Activated B cell treated with CpG ODN at 0.5 μM for 24 hours (primary cell): ENCODE measurements around the gene MAFB. TPM values are rescaled to one million over a fixed set of nuclear protein-coding genes. Genes with fewer than 3 reads are reported as not detected.
"Not testable (repeated sequence)": the region's sequence is repeated elsewhere in the genome, so short reads cannot be mapped to it uniquely, and the experiment has no call there.

Source experiments
- ATAC-seq: fragments of 200-7000 bp; cut with Tn5 transposase; one replicate; pipeline ENCODE4 v1.10.0; 2021; ENCODE audit warnings: low read depth, mild to moderate bottlenecking, moderate library complexity
- CTCF ChIA-PET: fragments of 350-600 bp; sonication (Branson Sonifier 250); formaldehyde crosslinking; loops from one replicate; lab custom pipeline; 2021; ENCODE audit warnings: antibody characterized with exemption; lab: Charles Lee
- POLR2A ChIA-PET: fragments of 350-600 bp; sonication (Branson Sonifier 250); formaldehyde crosslinking; loops from one replicate; lab custom pipeline; 2021; ENCODE audit warnings: antibody characterized with exemption; lab: Charles Lee
- DNase-seq: peaks from one replicate; pipeline ENCODE4 v3.0.0; 2022
- H3K27ac Mint-ChIP-seq: one replicate; pipeline ENCODE4 v1.8.0; 2020; ENCODE audit warnings: mixed read lengths
- H3K27me3 Mint-ChIP-seq: one replicate; pipeline ENCODE4 v1.8.0; 2021; ENCODE audit warnings: mixed read lengths
- H3K36me3 Mint-ChIP-seq: one replicate; pipeline ENCODE4 v1.8.0; 2021; ENCODE audit warnings: low read depth, mixed read lengths
- H3K4me1 Mint-ChIP-seq: one replicate; pipeline ENCODE4 v1.8.0; 2021; ENCODE audit warnings: mixed read lengths
- H3K4me3 Mint-ChIP-seq: one replicate; pipeline ENCODE4 v1.8.0; 2020; ENCODE audit warnings: mild to moderate bottlenecking, mixed read lengths
- H3K9me3 Mint-ChIP-seq: one replicate; pipeline ENCODE4 v1.8.0; 2020; ENCODE audit warnings: mixed read lengths
- intact Hi-C: fragments of 100-400 bp; cut with micrococcal nuclease; formaldehyde crosslinking; loops from one replicate; pipeline ENCODE4 v1.15.1; 2024
- total RNA-seq: library from RNA; stranded (reverse); gene quantifications from 2 replicates; pipeline ENCODE4 v1.2.3, GENCODE V29; 2022
- TF ChIP-seq, protein P1 (sequence below): fragments of 200-600 bp; IDR thresholded peaks from one replicate; pipeline ENCODE4 v1.8.0; 2022; ENCODE audit warnings: antibody characterized with exemption, mild to moderate bottlenecking

MAFB gene
- 0.61 and 1.1 TPM in 2 replicates for total RNA-seq

DNA sequence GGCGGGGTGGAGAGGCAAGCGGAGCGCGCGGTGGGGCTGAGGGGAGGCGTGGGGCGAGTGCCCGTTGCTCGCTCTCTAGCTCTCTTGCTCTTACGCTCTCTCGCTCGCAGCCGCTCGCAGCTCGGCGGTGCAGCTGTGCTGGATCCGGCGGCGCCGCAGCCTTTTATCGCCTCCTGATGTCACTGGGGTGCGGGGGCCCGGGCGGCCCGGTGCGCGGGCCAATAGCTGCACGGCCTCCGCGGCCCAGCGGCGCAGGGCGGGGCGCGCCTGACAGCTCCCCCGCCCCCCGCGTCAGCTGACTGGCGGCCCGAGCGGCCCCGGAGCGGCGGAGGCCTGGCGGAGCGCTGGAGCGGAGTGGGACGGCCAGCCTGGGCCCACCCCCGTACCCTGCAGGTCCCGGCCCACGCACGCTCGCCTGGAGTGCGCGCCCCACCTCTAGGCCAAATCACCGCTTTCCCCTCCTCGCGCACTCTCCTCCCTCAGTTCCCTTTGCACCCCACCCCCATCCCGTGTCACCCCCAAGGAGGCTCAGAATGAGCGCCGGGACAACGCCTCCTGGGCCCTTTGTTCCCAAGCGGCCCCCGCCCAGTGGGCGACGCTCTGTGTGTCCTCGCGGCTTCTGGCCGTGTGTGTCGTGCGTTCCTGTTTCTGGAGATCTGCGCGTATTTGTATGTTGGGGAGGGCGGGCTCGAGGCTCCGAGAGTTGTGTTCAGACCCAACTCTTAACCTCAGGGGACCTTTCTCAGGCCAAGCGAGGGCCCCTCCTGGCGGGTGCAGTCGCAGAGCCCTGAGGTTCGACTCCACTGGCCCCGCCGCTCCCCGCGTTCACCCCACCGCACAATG lies at the start of gene MAFB:
MAFB (minus strand) TSS at position 137 of the 843 bp plus-strand sequence. CDS start 386 bp downstream, outside the sequence.
- H3K4me3 Mint-ChIP-seq: peak within 1 kb of the TSS; percentile 78
- ATAC-seq: peak; percentile 77
- H3K36me3 Mint-ChIP-seq: no peaks in the 10 kb centered on the region
- no peak within 1 kb of the TSS for H3K27ac Mint-ChIP-seq
- intact Hi-C loops: loop anchor here (1.0 kb wide), 1 partner anchor 860 kb away; no protein-coding TSS in a partner anchor
- TF ChIP-seq, protein P1, sequence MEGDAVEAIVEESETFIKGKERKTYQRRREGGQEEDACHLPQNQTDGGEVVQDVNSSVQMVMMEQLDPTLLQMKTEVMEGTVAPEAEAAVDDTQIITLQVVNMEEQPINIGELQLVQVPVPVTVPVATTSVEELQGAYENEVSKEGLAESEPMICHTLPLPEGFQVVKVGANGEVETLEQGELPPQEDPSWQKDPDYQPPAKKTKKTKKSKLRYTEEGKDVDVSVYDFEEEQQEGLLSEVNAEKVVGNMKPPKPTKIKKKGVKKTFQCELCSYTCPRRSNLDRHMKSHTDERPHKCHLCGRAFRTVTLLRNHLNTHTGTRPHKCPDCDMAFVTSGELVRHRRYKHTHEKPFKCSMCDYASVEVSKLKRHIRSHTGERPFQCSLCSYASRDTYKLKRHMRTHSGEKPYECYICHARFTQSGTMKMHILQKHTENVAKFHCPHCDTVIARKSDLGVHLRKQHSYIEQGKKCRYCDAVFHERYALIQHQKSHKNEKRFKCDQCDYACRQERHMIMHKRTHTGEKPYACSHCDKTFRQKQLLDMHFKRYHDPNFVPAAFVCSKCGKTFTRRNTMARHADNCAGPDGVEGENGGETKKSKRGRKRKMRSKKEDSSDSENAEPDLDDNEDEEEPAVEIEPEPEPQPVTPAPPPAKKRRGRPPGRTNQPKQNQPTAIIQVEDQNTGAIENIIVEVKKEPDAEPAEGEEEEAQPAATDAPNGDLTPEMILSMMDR: no peak
- H3K27me3 Mint-ChIP-seq: peaks cover 68% of the 10 kb centered on the region
- DNase-seq: peak; percentile 48
- H3K4me1 Mint-ChIP-seq: peaks cover 19% of the 10 kb centered on the region
- CTCF ChIA-PET: interaction anchor here (1.0 to 2.0 kb wide), 5 partner anchors 8 to 1425 kb away, joined by 3 to 10 read pairs (median 5); no protein-coding TSS in a partner anchor
- no peaks in the 10 kb centered on the region for H3K9me3 Mint-ChIP-seq
- POLR2A ChIA-PET: interaction anchor here (0.8 to 1.5 kb wide), 2 partner anchors 860 to 863 kb away, joined by 3 to 5 read pairs; no protein-coding TSS in a partner anchor

- peaks cover 23% of the 10 kb centered on the region for H3K27me3 Mint-ChIP-seq
- DNase-seq, H3K4me3 Mint-ChIP-seq, ATAC-seq, H3K27ac Mint-ChIP-seq, POLR2A ChIA-PET, H3K9me3 Mint-ChIP-seq, H3K4me1 Mint-ChIP-seq, H3K36me3 Mint-ChIP-seq, CTCF ChIA-PET, intact Hi-C loops: not testable (repeated sequence)
Measured at GRCh38 chr20:40736468-40736867, 47.4 kb upstream of the MAFB start.

DNA sequence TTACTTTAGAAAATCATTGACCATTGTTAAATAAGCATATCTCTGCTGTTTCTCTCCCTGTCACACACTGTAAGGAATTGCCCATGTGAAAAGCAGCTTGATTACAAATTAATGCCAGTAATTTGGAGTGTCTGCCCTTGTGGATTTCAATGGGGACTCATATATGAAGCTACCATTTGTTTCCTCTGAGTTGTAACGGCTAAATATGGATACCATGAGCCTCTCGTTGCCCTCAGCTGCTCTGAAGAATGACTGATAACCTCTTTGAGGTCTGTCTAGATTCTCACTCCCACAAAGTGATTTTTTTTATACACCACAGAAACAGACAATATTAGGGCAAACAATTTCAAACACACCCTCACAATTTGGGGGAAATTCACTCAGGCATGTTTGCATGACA lies 40.0 kb upstream of the MAFB start:
- CTCF ChIA-PET: no interaction called here
- TF ChIP-seq, protein P1: no peak
- intact Hi-C loops: no loop called here
- Mint-ChIP-seq H3K36me3 (no peaks in the 10 kb centered on the region), H3K27me3 (peaks cover 24% of the 10 kb centered on the region), H3K4me3 (no peak overlapping the region), H3K9me3 (peaks cover 10% of the 10 kb centered on the region), H3K27ac (no peak overlapping the region), H3K4me1 (no peaks in the 10 kb centered on the region)
- DNase-seq (no peak), ATAC-seq (no peak)
- POLR2A ChIA-PET: no interaction called here

- peaks cover 10% of the 10 kb centered on the region for H3K9me3 Mint-ChIP-seq
- ChIA-PET POLR2A (no interaction called here), CTCF (no interaction called here)
- H3K4me3 Mint-ChIP-seq: no peak overlapping the region
- ATAC-seq (no peak), DNase-seq (no peak)
- H3K27me3 Mint-ChIP-seq: peaks cover 19% of the 10 kb centered on the region
- H3K36me3 Mint-ChIP-seq: no peaks in the 10 kb centered on the region
- TF ChIP-seq, protein P1: no peak
- no peak overlapping the region for H3K27ac Mint-ChIP-seq
- H3K4me1 Mint-ChIP-seq: no peaks in the 10 kb centered on the region
- intact Hi-C loops: no loop called here
Measured at GRCh38 chr20:40728470-40728869, 39.4 kb upstream of the MAFB start.

GRCh38 chr20:40727960-40728359 lies 38.9 kb upstream of the MAFB start:
- peaks cover 10% of the 10 kb centered on the region for H3K9me3 Mint-ChIP-seq
- no peak overlapping the region for H3K4me3 Mint-ChIP-seq
- no peaks in the 10 kb centered on the region for H3K4me1 Mint-ChIP-seq
- POLR2A ChIA-PET: no interaction called here
- peaks cover 15% of the 10 kb centered on the region for H3K27me3 Mint-ChIP-seq
- TF ChIP-seq, protein P1: no peak
- intact Hi-C loops: no loop called here
- no peaks in the 10 kb centered on the region for H3K36me3 Mint-ChIP-seq
- CTCF ChIA-PET: no interaction called here
- H3K27ac Mint-ChIP-seq: no peak overlapping the region
- ATAC-seq: no peak
- DNase-seq: no peak
